Measurements from ENCODE around the gene TMEM182.

The TMEM182 gene

GRCh38 chr2:102801858-102802699 is 40.2 kb downstream of the TMEM182 start:
- no peak for DNase-seq (ENCODE audit: low read depth)

- no peak for DNase-seq (ENCODE audit: low read depth)
These were observed 41.4 kb downstream of the TMEM182 start for GRCh38 chr2:102803041-102803896.

- DNase-seq (ENCODE audit: low read depth): no peak
These were observed 42.0 kb downstream of the TMEM182 start for GRCh38 chr2:102803897-102804217.

- DNase-seq (ENCODE audit: low read depth): peak; percentile 2
These were observed 44.5 kb downstream of the TMEM182 start for GRCh38 chr2:102806250-102806837.

- DNase-seq (ENCODE audit: low read depth): no peak
These were observed 47.7 kb downstream of the TMEM182 start for GRCh38 chr2:102809291-102810189.

GRCh38 chr2:102815285-102815684 is 53.5 kb downstream of the TMEM182 start:
- DNase-seq (ENCODE audit: low read depth): no peak

GRCh38 chr2:102826904-102827303 is 65.1 kb downstream of the TMEM182 start:
- DNase-seq (ENCODE audit: low read depth): no peak

- no peak for DNase-seq (ENCODE audit: low read depth)
These were observed 71.0 kb downstream of the TMEM182 start for GRCh38 chr2:102832789-102833188.

GRCh38 chr2:102834523-102835273 is 72.9 kb downstream of the TMEM182 start:
- DNase-seq (ENCODE audit: low read depth): no peak

- DNase-seq (ENCODE audit: low read depth): no peak
These were observed 75.9 kb downstream of the TMEM182 start for GRCh38 chr2:102837626-102838198.

- DNase-seq (ENCODE audit: low read depth): no peak
These were observed 78.0 kb downstream of the TMEM182 start for GRCh38 chr2:102839668-102840388.

- no peak for DNase-seq (ENCODE audit: low read depth)
These were observed 79.4 kb downstream of the TMEM182 start for GRCh38 chr2:102841107-102841840.

GRCh38 chr2:102843764-102844443 is 82.1 kb downstream of the TMEM182 start:
- DNase-seq (ENCODE audit: low read depth): no peak

- DNase-seq (ENCODE audit: low read depth): no peak
These were observed 83.1 kb downstream of the TMEM182 start for GRCh38 chr2:102844911-102845310.

GRCh38 chr2:102848366-102848839 is 86.6 kb downstream of the TMEM182 start:
- DNase-seq (ENCODE audit: low read depth): no peak

GRCh38 chr2:102850888-102851287 is 89.1 kb downstream of the TMEM182 start:
- no peak for DNase-seq (ENCODE audit: low read depth)

GRCh38 chr2:102852867-102853266 is 91.0 kb downstream of the TMEM182 start:
- DNase-seq (ENCODE audit: low read depth): no peak
